Cortex of kidney (tissue), 1 donor: Measurements from ENCODE around the gene DISC1.

ENCODE experiments used
- DNase-seq: peaks from one replicate; lab custom pipeline; 2025; lab: John Stamatoyannopoulos, UW

Gene DISC1

DNA sequence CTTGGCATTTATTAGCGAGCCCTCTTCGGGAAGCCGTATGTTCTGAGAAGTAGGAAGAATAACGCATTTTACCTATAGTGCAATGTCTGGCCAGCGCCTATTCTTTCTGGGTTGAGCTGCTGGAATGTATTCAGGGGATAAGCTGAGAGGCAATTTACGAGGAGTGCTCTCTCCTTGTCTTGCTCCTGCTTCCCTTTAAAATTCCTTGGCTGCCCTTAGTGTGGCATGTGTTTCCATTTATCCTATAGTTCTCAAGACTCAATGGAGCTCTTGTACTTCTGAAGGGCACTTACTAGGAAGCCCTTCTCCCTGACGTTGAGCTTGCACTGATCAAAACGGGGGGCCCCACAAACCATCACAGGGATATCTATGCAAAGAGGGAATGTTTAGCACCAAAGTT is 364.6 kb downstream of the DISC1 start:
- no peak for DNase-seq

DNA sequence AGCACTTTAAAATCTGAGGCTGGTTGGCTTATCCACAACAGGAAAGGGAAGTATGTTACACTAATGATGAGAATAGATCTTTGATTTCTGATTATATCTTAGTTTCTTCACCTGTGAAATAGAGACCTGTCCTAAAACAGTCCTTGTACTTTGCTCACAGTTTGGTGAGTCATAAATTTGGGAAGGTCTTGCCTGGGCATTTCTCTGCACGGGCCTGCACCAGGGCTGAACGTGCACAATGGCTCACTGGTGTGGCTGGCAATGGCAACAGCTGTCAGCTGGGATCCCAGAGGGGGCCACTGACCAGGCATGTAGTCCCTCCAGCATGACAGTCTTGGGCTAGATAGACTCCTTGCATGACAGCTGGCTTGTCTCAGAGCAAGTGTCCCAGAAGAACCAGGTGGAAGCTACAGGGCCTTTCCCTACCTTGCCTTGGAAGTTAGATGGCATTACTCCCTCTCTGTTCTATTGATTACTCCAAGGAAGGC is 367.4 kb downstream of the DISC1 start:
- no peak for DNase-seq

DNA sequence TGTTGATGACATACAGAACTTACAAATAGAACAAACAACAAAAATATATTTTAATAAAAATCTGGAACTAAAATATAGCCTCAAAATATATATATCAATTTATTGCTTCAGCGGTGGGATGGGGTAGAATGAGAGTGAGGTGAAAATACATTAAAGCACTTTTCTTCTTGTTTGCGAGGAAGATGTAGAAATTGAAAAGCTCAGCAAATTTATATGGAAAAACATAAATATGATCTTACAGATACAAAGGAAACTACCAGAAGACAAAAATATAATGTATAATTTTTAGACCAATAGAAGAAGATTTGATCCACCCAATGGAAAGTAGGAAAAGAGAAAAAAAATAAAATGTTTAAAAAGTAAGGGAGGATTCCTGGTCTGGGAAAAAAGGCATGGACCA is 372.2 kb downstream of the DISC1 start:
- no peak for DNase-seq

DNA sequence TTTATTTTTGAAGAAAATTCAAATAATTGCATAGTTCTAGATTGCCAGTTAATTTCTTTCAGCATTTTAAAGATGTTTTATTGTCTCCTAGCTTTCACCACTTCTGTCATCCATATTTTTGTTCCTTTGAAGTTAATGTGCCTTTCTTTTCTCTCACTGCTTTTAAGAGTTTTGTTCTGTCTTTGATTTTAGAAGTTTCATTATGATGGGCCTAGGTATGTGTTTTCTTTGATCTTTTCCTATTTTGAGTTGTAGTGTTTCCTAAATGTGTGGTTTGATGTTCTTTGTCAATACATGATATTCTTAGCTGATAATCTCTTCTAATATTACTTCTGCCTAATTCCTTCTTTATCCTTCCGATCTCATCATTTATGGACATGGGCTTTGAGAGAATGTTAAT is 378.7 kb downstream of the DISC1 start:
- no peak for DNase-seq

DNA sequence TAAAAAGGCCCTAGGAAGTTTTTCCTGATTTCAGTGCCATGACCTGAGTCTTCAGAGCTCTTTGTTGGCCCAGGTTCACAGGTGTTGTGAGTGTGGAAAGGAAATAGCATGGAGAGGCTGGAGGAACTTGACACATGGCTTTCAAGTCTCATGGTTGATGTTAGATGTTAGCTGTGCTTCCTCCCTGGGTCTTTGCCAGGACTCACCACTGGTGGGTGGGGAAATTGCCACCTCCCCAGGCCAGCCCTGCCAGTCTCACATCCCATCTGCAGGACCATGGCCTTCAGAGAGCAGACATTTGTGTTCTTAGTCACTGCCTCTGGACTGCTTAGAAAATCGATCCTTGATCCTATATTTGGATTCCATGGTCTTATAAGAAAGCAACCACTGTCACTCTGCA is 383.2 kb downstream of the DISC1 start:
- no peak for DNase-seq

DNA sequence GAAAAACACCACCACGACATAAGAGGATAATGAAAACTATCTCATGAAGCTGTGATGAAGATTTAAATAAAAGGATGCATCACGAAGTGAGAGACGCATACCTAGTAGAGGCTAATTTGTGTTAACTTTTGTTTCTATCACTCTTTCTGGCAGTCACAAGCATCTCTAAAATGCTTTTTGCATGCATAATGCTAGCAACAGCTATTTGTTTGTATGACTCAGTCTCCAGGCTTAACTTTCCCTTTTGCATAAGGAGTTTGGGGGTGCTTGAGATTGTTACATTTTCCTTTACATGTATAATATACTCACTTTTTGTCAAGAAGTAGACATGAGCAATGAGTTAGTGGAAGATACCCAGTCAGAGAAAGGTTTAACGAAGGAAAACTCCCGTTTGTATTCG is 385.4 kb downstream of the DISC1 start:
- no peak for DNase-seq

DNA sequence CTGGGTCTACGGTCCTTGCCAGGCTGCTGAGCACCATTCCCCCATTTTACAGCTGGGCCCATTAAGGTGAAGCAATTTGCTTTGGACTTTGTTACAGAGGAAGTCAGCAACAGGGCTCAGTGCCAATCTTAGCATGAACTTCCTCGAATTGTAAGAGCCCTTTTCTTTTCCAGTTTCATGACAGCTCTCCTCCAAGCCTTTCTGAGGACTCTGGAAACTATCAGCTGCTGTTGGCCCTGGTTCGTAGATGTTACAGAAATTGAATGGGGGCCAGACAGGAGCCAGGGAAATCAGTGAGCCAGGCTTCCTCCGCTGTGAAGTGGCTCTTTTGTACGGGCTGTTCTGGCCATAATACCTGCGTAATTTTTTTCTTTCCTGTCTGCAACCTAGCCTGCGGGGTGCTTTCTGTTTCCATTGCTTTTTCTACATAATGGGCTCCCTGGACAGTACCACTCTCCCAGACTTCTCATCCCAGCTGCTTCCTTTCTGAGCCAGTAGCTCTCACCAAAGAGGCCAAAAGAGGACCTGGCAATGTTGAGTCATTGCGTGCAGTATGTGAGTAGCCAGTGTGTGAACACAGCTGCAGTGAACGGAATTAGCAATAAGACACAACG is 386.3 kb downstream of the DISC1 start:
- DNase-seq = no peak

DNA sequence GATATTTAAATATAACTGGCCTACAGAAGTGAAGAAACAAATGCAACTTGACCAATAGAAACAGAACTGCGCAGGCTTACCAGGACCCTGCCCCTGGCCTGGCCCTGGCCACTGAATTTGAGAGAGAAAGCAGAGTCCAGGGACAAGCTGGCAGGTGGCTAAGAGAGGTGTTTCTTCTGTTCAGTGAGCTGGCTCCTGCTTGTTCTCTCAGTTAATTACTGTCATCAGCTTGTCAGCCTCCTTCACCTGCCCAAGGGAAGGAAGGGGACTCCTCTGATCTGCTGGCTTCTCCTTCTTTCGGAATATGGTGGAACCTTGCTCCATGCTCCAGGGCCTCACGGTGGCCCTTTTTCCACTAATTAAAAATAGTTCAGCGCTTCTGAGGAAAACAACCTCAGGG is 388.4 kb downstream of the DISC1 start:
- no peak for DNase-seq

DNA sequence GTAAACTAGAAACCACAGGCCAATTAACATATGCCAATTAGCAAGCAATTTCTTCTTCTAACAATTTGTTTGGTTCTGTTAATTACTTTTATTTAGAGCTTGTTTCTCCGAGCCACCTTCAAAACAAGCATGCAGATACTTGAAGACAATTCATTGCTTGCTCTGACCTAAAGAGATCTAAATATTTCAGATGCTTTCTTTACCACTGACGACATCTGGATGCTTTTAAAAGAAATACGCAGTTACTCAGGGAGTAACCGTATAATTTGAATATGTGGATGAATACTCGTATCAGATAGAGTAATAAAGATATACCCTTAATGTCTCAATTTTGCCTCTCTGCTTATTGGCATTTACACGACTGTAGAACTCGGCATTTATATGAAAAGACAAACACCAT is 390.0 kb downstream of the DISC1 start:
- DNase-seq = no peak

DNA sequence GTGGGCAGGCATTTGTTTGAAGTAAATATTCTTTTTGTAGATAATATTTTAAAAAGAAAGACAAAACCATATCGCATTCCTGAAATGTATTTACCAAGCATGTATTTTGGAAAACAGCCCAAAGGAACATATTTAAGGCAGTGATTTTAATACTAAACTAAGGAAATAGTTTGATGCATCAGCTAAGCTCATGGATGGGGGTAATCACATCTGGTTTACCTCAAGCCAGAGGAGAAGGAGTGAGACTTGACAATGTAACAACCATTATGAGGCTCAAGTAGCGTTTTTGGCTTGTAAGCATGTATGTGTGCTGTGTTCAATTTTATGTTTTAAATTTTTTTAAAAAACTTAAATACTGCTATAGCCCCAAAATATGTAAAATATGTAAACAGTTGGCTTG is 390.5 kb downstream of the DISC1 start:
- no peak for DNase-seq

DNA sequence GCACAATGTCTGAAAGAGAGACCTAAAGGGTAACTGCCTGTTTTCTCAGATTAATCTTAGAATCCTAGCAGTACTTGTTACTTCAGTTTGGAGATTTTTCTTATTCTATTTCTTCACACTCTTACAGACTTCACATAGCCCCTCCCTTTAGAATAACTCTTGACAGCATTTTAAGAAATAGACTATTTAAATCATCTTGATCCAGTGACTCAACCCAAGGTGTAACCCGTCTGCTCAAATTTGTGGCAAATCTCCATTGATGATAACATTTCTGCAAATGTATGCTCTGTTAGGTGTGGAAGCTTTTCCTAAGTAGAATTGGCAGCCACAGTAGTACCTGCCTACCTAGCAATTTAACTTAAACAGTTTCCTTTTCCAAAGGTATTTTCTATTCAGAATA is 391.2 kb downstream of the DISC1 start:
- DNase-seq = no peak

DNA sequence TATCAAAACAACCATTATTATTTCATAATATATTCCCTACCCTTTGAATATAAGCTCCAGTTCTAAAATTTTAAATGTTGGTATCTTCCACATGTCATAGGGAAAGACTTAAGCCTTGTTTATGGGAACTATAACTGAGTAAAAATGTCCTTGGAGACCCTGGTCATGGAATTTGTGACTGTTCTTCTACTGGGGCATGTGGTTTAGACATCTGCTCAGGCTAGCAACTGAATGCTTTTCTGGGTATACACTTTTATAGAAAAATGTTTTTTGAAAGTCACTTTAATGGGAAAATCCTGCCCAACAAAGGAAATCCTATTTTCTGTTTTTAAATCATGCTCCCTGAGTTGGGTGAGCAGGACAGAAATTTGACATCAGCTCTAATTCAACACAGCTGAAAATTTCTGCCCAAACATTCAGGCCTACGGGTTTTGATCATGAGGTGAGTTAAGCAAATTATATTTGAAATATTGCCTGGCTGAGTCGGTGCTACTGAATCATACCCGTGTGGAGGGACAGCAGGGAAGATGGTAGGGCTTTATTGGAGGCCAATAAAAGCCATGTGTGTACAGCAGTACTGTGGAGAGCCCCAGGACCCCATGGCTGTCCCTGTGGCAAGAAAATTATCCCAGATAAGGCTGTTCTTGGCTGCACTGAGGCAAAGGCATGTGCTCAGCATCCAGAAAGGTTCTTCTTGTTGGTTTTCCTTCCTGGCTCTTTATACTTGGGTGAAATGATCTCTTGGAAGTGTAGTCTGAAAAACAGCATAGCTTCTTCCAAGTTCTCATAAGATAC is 391.8 kb downstream of the DISC1 start:
- no peak for DNase-seq

DNA sequence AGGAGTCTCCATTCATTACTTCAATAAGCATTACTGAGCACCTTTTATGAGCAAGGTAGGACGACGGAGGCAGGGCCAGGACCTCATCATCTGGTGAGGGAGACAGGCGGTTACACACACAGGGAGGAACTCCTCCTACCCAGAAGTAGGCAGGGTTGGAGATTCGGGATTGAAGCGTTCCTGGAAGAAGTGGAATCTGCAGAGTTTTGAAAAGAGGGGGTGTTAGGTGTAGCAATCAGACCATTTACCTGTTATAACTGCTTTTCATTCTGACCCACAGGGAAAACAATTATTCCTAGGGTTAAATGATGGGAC is 392.4 kb downstream of the DISC1 start:
- no peak for DNase-seq

DNA sequence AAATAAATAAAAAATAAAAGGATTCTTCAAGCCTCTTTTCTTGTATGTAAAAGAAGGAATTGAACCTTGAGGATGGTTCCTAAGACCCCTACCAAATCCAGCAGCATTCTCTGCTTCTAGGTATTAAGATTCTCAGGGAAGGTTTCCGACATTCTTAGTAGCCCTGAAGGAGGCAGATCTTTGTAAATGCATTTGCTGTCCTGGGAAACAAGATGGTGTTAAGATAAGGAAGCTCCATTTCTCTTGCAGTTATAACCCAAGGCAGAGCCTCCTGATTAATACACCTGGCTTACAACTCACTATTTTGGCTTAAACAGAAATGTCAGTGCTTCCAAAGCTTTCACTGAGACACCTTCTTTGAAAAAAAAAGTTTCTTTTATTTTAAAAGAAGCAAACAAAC is 393.8 kb downstream of the DISC1 start:
- DNase-seq = no peak

DNA sequence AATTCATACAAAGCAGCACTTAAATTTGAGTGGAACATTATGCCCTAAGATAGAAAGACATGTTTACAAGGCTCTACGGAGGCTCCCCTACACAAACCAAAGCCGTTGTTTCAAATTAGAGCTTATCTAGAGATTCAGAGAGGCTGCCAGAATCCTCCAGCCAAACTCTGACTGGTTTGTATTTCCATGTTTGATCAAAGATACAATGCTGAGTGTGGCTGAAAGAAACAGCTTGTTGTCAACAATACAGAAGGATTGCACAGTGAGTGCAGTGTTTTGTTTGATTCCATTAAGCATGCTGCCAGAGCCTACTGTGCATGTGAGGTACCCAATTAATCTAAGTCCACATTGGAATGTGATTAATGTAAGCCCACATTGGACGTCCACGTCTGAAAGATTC is 402.7 kb downstream of the DISC1 start:
- no peak for DNase-seq

DNA sequence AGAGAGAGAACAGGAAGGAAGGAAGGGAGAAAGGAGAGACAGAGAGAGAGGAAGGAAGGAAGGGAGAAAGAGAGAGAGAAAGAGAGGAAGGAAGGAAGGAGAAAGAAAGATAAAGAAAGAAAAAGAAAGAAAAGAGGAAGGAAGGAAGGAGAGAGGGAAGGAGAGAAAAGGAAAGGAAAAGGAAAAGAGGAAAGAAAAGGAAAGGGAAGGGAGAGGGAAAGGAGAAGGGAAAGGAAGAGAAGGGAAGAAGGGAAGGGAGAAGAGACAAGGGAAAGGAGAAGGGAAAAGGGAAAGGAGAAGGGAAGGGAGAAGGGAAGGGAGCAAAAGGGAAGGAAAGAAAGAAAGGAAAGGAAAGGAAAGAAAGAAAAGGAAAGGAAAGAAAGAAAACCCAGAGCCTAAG is 404.6 kb downstream of the DISC1 start:
- DNase-seq = no peak

DNA sequence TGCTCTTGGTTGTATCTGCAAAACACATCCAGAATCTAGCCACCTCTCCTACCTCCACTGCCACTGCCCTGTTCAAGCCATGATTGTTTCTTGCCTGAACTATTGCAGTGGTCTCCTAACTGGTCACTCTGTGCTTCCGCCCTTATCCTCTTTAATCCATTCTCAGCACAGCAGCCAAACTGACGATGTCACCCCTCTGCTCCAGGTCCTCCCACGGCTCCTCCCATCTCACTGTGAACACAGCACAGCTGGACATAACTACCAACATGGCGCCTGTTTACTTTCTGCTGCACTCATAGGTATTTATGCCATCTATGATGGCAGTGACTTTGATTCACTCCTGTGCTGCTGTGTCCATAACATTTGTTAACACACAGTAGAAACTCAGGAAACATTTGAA is 406.7 kb downstream of the DISC1 start:
- no peak for DNase-seq

DNA sequence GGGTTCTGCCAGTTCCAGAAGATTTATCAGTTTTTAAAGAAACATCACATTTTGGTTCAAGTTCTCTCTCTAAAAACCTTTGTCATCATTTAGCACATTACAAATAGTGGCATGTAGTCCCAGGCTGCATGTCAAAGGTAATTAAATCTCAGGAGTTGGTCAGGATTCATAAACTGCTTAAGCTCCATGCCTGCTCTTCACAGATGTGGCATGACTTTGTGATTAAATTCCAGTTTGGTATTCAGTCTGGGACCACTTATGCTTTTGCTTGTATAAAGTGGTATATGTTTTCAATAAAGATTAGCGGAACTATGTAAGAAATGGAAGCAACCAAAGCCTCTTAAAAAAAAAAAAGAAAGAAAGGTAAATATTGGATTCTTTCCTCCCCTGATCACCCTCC is 408.0 kb downstream of the DISC1 start:
- no peak for DNase-seq

DNA sequence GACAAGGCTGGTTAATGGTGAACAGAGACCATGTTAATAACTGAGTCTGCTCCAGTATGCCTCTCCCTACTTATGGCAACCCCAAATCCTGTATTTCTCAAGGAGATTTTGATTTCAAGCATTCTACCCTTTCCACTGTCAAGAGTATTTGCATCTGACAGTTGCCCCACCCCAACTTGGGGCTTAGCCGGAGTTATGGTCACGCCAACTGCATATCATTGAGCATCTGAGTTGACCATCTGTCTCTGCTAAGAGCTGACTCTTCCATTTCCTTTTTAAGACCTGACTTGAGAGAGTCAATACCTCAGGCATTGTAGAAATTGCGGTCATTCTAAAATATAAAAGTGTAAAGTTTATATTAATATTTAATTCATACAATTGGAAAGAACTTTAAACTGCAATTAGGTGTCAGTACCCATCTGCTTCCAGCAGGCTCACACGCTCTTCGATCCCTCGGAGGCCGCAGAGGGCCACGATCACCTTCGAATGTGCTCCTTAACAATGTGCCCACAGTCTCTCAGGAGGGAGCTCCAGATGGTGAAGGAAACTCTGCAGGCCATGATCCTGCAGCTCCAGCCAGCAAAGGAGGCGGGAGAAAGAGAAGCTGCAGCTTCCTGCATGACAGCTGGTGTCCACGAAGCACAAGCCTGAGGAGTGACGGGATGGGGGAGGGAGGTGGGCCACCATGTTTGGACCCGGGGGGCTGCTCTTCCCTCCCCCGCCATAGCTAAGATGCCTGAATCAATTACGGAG is 409.8 kb downstream of the DISC1 start:
- DNase-seq = no peak

DNA sequence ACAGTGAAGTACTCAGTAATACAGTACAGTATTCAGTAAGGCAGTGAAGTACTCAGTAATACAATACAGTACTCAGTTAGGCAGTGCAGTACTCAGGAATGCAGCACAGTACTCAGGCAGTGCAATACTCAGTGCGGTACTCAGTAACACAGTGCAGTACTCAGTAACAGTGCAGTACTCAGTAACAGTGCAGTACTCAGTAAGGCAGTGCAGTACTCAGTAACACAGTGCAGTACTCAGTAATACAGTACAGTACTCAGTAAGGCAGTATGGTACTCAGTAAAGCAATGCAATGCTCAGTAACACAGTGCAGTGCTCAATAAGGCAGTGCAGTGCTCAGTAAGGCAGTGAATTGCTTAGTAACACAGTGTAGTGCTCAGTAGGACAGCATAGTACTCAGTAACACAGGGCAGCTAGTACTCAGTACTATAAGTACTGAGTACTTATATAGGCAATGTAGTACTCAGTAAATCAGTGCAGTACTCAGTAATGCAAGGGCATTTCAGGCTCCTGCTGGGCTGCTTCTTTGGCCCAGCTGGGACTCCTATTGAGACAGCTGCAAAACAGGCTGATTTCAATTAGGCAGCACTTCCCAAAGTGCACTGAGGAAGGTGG is 411.3 kb downstream of the DISC1 start:
- DNase-seq = no peak

DNA sequence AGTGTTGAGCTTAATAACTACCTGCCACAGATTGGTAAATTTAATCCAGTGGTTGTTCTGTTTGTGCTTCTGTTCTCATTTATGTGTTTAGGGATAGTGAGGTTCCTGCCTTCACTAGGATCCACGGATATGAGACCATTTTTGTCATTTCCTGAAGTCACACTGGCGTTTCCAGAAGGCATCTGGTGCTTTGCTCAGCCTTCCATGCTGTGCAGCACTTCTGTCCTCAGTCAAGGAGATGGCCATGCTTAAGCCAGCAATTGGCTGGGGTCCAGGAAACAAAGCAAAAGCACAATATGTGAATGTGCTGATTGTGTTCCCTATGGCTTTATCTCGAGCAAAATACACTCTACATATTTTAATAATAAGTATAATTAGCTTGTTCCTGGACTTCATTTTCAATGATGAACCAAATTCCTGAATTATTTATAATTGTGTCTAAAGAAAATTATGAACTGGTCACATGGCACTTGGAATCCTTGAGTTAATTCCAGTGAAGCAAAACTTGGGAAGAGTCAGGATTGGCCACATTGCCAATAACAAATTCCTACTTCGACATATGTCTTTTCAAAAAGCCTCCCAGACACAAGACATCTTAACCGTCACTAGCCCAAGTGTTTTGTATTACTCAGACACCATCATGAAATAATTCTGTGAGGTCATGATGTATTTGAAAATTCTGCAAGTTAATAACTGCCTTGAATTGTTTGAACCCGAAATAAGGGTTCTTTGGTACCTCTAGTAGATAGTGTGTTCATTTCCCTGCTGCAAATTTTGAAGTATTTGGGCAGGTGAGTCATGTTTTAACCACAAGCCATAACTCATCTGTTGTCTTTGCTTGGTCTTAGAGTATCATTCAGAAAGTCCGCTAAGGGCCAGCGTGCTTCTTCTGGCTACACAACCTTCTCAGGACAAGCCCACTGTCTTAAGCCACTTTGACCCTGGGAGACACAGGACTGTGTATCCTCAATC is 412.4 kb downstream of the DISC1 start:
- DNase-seq = no peak

DNA sequence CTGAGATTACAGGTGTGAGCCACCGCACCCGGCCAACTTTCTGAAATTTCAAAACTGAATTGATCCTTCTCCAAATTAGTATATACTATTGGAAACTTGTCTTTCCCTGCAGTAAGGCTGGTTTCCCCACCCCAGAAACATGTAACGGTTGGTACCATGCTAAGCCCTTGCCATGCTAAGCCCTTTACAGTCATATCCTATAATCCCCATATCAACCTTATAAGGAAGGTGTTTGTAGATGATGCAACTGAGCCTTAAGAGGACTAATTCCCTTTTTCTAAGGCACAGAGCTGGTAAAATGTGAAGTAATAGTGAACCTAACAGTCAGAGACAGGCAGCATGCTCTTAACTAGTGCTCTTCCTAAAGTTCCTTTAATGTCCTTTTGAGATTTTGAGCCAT is 413.7 kb downstream of the DISC1 start:
- DNase-seq = no peak
